NCI-H226 (cell line): ENCODE data around the gene TDO2.
"Not testable (repeated sequence)": the region's sequence is repeated elsewhere in the genome, so short reads cannot be mapped to it uniquely, and the experiment has no call there.

ENCODE experiments used
- DNase-seq: peaks from one replicate; pipeline ENCODE4 v3.0.0-alpha.2; 2015

TDO2 gene

DNA sequence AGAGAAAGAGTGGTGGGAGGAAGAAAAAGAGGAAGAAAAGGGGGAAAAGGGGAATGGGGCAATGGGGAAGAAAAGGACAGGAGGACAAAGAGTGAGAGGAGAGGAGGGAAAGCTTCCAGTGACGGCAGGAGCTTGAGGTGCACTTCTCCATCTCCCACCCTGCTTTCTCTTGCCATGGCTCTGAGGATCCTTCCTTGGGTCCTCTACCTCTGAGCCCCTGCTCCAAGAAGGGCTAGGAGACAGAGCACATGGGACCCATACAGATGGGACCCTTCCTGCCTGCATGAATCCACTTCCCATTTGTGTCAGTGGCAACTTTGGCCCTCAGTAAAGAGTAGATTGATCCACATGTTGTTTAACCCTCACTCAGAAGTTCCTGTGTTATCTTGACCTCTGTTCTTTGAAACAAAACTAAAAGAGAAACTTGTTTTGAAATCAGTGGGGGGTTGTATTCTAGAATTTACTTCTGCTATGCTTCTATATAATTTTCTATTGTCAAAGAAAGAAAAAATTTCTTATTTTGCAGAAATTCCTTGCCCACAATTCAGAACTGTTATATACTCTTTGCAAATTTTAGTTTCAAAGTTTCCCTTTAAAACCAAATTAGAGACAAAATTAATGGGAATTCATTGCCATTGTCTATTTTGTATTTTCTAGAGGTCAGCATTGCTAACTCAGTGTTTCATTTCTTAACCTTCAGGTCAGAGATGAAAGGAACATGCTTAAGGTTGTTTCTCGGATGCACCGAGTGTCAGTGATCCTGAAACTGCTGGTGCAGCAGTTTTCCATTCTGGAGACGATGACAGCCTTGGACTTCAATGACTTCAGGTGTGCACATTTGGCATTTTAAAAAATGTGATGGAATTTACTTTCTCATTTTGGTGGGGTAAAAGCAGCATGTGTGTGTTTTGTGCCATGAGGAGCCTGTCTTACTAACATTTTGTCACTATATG lies 5.0 kb downstream of the TDO2 start:
- no peak for DNase-seq

DNA sequence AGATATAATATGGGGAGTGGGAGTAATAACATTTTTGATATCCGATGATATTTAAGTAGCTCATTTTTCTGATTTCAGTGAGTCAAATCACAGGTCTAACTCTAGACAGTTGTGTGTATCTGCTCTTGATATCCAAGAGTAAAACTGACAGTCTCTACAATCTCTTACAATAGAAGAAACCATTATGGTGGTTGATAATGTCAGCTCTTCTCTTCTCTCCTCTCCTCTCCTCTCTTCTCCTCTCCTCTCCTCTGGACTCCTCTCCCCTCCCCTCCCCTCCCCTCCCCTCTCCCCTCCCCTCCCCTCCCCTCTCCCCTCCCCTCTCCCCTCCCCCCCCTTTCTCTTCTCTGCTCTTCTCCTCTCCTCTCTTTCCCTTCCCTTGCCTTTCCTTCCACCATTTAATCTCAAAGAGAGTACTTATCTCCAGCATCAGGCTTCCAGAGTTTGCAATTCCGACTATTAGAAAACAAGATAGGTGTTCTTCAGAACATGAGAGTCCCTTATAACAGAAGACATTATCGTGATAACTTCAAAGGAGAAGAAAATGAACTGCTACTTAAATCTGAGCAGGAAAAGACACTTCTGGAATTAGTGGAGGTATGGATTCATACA lies 6.2 kb downstream of the TDO2 start:
- DNase-seq, result no peak

DNA sequence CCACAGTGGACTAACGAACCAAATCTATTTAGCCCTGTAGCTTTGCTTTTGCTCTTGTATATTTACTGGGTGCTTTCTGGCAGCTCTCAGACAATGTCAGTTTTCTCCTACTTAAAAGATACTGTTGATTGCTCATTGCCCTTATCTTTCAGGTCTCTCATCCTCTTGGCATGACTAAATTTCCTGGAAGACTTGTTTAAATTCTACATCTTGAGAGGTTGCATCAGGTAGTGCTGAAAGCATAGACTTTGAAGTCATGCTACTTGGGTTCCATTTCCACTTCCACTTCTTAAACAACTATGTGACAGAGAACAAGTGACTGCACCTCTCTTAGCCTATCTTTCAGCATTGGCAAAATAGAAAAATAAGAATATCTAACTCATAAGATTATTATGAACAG lies 8.4 kb downstream of the TDO2 start:
- peak; percentile 77 for DNase-seq

DNA sequence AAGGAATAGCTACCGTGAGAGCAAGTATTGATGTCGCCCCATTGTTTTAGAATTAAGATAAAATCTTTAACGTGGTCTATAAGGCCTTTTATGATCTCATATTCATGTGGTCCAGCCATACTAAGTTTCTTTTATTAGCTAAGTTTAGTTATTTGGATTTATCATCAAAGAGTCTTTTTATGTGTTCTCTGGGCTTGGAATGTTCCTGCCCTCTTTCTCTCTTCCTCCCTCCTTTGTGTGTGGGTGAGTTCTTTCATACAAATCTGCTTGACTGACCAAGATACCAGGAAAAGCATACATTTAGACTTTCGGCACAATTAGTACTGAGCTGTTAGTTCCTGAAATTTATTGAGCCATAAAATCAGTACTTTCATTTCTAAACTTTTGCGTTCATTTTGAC lies 11.3 kb downstream of the TDO2 start:
- no peak for DNase-seq

DNA sequence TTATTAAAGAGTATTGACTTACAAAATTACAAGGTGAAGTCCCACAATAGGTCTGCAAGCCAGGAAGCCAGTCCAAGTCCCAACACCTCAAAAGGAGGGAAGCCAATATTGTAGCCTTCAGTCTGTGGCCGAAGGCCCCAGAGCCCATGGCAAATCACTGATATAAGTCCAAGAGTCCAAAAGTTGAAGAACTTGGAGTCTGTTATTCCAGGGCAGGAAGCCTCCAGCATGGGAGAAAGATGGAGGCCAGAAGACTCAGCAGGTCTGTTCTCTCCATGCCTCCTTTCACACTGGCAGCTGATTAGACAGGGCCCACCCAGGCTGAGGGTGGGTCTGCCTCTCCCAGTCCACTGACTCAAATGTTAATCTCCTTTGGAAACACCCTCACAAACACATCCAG lies 18.1 kb downstream of the TDO2 start:
- DNase-seq, result no peak

DNA sequence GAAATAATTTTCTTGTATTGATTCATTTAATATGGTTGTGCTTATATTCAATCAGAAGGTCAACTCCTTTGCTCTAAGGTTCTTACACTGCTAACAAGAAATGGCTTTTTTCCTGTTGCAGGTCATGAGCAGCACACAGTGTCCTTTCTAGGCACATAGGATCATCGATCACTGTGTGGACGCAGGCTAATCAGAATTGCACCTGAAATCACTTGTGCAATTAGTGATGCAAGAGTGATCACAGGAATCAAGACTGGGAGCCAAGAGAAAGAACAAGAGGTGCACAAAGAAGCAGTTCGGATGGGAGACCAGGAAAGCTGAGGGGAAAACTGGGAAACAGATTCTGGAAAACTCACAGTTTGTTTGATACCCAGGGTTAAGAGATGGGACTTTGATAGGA lies 21.1 kb downstream of the TDO2 start:
- no peak for DNase-seq

DNA sequence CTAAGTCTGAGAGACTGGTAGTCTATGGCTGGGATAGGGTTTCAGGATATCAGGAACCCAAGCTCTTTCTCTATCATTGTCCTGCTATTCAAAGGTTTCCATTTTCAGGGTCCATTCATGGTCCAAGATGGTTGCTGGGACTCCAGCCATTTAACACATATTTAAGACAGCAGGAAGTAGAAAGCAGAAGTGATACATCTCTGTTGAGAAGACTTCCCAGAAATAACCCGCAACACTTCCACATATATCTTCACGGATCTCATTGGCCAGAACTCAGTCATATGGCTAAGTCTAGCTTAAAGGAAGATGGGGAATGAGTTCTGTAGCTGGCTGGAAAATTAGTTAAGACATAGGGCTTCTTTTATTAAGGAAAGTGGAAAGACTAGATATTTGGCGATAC lies 26.3 kb downstream of the TDO2 start:
- no peak for DNase-seq

DNA sequence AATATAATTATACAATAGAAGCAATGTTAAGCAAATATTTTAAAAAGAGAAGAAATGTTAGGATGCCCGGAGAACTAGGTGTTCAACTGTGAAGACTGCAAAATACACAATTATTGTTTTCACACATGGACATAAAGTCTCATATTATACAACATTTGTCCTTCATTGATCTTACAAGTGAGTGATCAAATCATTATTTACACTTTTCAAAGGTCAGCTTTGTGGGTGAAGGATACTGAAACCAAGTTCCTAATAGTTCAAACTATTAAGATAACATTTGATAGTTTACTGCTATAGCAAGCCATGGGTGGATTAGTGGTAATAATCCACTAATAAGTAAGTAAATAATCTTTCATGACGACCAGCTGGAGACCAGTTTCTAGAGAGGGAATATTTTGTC lies 26.8 kb downstream of the TDO2 start:
- no peak for DNase-seq

DNA sequence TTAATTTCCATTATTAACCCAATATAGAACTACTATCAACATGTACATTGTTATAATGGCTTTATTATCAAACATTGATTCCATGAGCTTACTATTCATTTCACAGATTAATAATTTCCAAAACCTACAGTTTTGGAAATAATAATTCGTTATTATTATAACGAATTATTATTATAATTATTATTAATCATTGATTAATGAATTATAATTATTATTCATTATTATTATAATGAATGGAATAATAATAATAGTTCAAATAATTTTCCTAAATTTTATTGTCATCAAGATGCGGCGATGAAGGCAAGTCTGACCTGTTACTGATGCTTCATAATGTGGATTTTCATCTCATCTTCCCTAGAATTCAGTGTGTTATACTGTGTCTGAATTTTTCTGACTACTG lies 28.1 kb downstream of the TDO2 start:
- no peak for DNase-seq

DNA sequence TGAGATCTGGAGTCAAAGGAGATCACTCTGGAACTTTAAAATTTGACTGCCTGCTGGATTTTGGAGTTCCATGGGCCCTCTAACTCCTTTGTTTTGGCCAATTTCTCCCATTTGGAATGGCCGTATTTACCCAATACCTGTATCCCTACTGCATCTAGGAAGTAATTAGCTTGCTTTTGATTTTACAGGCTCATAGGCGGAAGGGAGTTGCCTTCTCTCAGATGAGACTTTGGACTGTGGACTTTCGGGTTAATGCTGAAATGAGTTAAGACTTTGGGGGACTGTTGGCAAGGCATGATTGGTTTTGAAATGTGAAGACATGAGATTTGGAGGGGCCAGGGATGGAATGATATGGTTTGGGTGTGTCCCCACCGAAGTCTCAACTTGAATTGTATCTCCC lies 31.1 kb downstream of the TDO2 start:
- DNase-seq, result not testable (repeated sequence)

DNA sequence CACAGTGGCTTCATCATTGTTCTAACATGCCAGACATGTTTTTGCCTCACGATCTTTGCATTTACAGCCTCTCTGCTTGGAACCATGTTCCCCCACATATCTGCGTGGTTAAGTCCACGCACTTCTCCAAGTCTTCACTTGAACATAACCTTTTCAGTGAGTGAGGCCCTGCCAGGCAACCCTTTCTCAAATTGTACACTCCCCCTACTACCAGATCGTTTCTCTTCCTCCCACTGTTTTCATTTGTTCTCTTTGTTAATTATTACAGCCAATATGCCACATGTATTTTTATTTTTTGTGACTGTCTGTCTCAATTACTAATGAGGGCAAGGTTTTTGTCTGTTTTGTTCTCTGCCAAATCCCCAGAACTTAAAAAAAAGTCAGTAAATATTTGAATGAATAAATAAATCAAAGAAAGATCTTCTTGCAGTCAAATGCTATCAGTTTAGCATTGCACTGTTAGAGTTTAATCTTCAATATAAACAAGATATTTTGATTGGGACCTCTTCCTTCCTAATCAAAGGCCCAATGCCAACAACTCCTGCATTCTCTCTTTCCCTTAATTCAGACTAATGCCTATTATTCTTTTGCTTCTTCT lies 32.0 kb downstream of the TDO2 start:
- DNase-seq, result no peak

DNA sequence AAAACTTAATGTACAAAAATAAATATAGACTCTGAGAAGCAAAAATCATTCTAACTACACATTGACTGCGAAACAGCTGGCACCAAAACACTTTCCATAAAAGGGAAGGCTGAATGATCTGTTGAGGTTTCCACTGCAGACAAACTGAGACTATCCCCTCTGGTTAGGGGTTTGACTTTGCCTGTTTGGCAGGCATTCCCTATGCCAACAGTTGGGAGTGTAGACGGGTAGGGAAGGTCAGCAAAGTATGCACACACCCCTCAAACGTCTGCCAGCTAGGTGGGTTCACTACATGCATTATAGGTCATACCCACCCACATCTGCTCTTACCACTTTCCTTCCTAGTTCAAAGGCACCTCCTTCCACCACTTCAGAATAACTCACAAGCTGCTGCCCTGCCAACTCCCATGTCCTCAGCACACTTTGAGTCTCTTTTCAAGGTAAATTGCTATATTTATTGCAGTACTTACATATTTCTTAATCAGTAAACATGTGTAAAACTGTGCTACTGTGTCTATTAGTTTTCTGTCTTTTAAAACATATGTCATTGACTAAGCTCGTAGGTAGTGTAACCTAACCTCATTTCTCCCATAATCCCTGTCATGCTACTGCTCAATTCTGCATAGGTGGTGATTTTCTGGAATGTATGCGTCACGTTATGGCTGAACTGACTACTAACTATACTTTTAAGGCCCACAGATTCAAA lies 37.7 kb downstream of the TDO2 start:
- DNase-seq, result no peak

DNA sequence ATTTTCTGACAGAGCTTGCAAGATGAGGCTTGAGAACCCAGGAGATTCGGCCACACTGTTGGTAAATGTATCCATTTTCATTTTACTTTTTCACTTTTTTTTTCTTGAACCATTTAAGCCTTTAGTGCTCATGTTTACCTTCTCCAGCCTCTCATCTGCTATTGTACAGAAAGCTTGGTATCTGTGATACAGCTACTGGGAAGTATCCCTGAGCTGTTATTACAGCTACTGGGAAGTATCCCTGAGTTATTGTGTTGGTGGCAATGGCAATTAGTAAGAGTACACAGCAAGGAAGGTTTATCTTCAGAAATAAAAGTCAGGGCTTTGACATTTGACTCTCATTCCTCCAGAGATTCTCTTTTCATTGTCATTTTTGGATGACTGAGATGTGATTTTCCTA lies 38.3 kb downstream of the TDO2 start:
- no peak for DNase-seq

DNA sequence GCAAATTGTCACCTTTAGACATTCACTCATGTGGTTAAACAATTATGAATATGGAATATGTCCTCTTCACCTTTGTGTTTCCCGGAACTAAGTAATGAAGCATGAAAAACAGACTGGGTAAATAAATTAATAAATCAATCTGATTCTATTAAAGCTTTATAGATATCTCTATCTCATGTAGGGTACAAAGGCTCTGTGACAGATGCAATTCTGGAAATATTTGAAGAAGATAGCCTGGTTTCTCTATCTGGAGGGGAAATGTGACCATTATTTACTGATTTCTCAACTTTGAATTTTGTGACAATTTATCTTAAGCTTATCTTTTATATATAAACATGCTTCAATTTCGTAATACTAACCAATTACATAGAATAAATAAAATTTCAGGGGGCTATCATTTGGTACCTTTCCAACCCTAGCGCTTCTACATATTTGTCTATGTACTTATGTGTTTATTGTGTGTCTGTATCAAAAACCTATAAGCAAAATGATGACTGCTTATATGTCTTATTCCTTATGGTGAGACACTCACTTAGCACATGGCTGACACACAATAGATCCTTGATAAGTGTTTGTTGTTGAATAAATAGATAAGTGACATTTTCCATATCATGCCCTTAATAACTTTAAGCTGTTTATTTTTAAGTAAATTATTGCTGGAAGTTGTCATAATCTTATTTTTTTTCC lies 40.3 kb downstream of the TDO2 start:
- DNase-seq, result no peak

DNA sequence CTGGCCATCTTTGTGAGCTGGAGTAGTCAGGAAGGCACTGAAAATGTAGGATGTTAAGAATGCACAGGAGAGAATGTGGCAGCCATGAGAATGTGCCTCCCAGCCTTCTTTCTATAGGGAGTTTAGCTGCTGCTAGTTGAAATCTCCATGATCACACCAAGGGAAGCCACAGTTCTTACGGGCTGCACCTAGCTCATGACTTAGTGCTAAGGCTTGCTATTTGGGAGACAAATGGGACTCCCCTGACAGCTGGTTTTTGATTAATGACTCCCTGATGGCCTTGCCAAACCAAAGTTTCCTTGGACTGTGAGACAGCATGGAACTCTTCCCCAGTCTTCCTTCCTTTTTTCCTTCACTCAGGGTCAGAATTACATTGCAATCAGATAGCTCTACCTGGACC lies 41.0 kb downstream of the TDO2 start:
- DNase-seq, result peak; percentile 77

DNA sequence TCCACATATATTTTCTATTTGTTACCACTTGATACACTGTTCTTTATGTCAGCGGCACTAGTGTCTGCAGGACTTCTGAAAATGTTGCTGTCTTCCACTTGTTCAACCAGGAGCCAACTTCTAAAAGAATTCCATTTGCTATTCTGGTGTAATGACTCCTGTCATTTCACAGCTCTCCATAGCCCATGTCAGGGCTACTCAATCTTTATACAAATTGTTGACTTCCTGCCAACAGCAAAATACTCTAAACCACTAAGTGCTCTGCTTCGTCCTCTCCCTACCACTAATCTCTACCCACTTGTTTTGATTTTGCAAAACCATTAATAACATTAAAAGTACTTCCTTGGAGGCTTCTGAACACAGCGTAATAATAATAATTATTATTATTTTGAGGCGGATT lies 43.0 kb downstream of the TDO2 start:
- DNase-seq, result peak; percentile 80

DNA sequence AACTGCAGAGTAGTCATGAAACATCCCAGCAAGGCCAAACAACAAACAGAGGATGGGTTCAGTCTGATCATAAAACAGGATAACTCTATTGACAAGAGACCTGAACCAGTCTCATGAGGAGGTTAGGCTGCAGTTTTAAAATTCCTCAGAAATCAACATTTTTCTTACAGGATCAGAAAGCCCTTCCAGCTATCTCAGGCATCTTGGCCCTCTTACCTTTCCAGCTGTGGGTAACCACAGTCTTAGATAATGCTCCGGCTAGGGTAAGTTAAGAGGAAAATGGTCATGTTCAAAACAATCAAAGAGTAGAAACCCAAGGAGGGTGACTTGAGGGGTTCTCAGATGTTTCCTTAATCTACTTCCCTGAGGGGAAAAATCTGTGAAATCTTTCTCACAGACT lies 45.0 kb downstream of the TDO2 start:
- DNase-seq, result peak; percentile 42

DNA sequence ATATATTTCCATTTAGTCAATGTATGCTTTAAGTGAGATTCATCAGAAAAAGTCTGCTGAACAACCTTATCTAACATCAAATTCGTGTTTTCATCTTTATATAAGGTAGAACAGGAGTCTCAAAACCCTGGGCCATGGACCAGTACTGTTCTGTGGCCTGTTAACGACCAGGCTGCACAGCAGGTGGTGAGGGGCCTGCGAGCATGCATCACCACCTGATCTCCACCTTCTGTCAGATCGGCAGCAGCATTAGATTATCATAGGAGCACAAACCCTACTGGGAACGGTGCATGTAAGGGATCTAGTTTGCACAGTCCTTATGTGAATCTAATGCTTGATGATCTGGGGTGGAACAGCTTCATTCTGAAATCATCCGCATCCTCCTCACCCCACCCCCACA lies 47.0 kb downstream of the TDO2 start:
- DNase-seq, result no peak

DNA sequence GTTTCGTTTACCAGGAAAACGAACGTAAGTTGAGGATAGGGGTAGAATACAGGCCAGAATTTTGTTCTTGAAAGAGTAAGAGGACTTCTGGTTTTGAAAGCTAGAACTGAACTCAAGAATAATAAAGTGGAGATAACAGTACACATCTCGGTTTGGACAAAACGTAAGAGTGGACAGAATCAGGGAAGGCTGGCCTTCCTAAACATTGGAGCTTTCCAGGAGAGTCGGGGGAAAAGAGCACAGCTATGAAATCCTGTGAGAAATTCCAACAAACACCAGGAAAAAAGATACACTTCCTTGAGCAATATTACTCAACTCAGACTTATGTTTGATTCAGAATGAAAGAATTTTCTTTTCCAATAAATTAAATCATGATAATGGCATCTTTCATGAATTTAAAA lies 49.0 kb downstream of the TDO2 start:
- DNase-seq, result no peak

DNA sequence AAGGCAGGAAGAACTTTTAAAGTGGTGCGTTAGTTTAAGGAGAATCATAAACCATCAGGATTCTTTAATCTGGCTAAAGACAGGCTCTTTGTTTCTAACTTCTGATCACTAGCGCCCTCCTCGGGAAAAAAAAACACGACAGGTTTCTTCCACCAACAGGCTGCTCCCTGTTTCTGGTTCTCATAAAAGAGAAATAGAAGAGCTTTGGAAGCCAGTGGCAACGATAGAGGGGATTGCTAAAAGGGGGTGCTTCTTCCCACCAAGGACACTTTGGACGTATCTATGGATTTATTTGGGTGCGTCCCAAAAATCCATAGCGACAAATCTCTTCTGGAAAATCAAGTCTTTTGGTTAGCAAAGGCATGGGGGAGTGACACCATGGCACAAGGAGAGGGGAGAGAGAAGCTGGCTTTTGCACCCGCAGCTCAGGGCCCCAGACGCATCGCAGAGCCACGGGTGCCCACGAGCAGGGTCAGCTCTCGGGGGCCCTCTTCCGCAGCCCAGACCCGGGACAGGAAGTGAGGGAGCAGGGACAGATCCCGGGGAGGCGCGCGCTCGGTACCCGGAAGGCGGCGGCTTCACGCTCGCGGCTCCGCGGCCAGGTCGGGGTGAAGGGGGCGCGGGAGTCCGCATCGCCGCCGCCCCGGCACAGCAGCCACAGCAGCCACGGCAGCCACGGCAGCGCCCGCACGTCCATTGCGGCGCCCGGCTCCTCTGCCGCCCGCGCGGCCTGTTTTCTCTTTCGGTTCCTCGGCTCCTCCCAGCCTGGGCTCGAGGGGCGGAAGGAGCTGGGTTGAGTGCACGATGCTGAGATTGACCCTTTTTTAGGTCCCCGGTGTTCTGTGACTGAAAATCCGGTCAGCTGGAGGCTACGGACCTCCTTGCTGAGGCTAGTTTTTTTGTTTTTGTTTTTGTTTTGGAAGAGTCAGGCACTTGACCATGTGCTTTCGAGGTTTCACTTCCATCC lies 49.9 kb downstream of the TDO2 start, which contains the start of gene CTSO:
CTSO (minus strand) TSS at position 716 of the 967 bp plus-strand sequence; CDS start at position 697, 19 bp downstream.
- peak; percentile 41 for DNase-seq

DNA sequence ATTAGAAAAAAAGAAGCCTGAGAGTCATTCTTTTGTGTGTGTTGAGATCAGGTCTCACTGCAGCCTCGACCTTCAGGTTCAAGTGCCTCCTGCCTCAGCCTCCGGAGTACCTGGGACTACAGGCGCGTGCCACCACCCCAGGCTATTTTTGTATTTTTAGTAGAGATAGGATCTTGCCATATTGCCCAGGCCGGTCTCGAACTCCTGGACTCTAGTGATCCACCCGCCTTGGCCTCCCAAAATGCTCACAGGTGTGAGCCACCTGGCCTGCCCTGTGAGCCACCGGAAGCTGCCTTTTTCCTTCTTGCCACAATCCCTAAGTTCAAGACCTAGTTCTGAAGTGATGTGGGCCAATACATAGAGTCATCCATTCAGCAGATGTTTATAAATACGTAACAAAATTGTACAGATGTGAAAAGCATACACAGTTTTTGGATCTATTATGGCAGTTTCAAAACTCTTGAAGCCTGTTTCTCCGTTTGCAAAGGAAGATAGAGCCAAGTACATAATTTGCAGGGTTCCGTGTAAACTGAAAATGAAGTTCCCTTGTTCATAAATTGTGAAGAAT lies 50.7 kb downstream of the TDO2 start:
- DNase-seq, result no peak
